H1 (cell line): ENCODE results near the gene DCLK1. TPM values are rescaled to one million over a fixed set of nuclear protein-coding genes. Genes with fewer than 3 reads are reported as not detected.

ENCODE experiments used
- CTCF ChIA-PET: fragments of 300-600 bp; sonication (Branson Sonifier 250); formaldehyde crosslinking; loops from one replicate; lab custom pipeline; 2021; ENCODE audit not compliant: partially characterized antibody; lab: Charles Lee
- POLR2A ChIA-PET: fragments of 300-600 bp; sonication (Branson Sonifier 250); formaldehyde crosslinking; loops from one replicate; lab custom pipeline; 2021; ENCODE audit warnings: inconsistent platforms; ENCODE audit not compliant: partially characterized antibody; lab: Charles Lee
- DNase-seq, 2 experiments: peaks; one replicate each; pipeline versions ENCODE4 v3.0.0 to v3.0.0-alpha.2; 2010 to 2022; ENCODE audit warnings: low spot score in 2 of 2, low read depth in 1 of 2, mixed read lengths in 1 of 2
- FAIRE-seq: peaks from 2 replicates; lab custom pipeline; 2011; peaks lifted over from hg19 to GRCh38; lab: Jason Lieb, UNC
- H2AFZ ChIP-seq: 2 replicates; pipeline ENCODE4 v1.8.1; 2012; ENCODE audit warnings: low read length, inconsistent platforms
- H2AK5ac ChIP-seq: 2 replicates; pipeline ENCODE4 v1.6.1; 2013; ENCODE audit warnings: low read depth, low read length
- H2BK120ac ChIP-seq: replicated peaks from 2 replicates; pipeline ENCODE3; 2013; ENCODE audit warnings: low read depth, low read length, inconsistent platforms
- H2BK12ac ChIP-seq: 2 replicates; pipeline ENCODE4 v1.6.1; 2013; ENCODE audit warnings: low read depth, low read length
- H2BK15ac ChIP-seq: 2 replicates; pipeline ENCODE4 v1.6.1; 2013; ENCODE audit warnings: low read length
- H2BK20ac ChIP-seq: 2 replicates; pipeline ENCODE4 v1.6.1; 2013; ENCODE audit warnings: low read length
- H2BK5ac ChIP-seq: 2 replicates; pipeline ENCODE4 v1.6.1; 2013; ENCODE audit warnings: low read depth, low read length
- H3K14ac ChIP-seq: 2 replicates; pipeline ENCODE4 v1.6.1; 2013; ENCODE audit warnings: inconsistent platforms; ENCODE audit not compliant: insufficient read length
- H3K18ac ChIP-seq: 2 replicates; pipeline ENCODE4 v1.6.1; 2013; ENCODE audit warnings: low read length; ENCODE audit errors: extremely low read depth
- H3K23ac ChIP-seq: 2 replicates; pipeline ENCODE4 v1.6.1; 2013; ENCODE audit warnings: inconsistent platforms; ENCODE audit not compliant: insufficient read length
- H3K23me2 ChIP-seq: 2 replicates; pipeline ENCODE4 v1.6.1; 2013; ENCODE audit warnings: low read depth, low read length
- H3K27ac ChIP-seq: 2 replicates; pipeline ENCODE4 v1.6.1; 2011; ENCODE audit warnings: low read depth, low read length, inconsistent platforms
- H3K27me3 ChIP-seq, 4 experiments: replicated peaks in 1 of 4; 1 replicate in 1 of 4; 2 replicates in 3 of 4; pipeline versions ENCODE4 v1.6.1 to v1.8.1; 2011 to 2013; ENCODE audit warnings: low read length in 3 of 4, mild to moderate bottlenecking in 3 of 4, inconsistent platforms in 2 of 4, mixed read lengths in 2 of 4, moderate library complexity in 1 of 4; ENCODE audit not compliant: control insufficient read depth in 3 of 4, insufficient read depth in 3 of 4; ENCODE audit errors: extremely low read depth in 1 of 4
- H3K36me3 ChIP-seq, 4 experiments: 2 replicates each; pipeline versions ENCODE4 v1.6.1 to v1.8.1; 2011 to 2013; ENCODE audit warnings: mild to moderate bottlenecking in 4 of 4, low read length in 3 of 4, moderate library complexity in 2 of 4, control low read depth in 1 of 4, inconsistent platforms in 1 of 4; ENCODE audit not compliant: insufficient read depth in 4 of 4, control insufficient read depth in 2 of 4
- H3K4ac ChIP-seq: replicated peaks from 2 replicates; pipeline ENCODE3; 2013; ENCODE audit warnings: low read length, low read depth, mixed read lengths, inconsistent platforms; ENCODE audit not compliant: insufficient read length
- H3K4me1 ChIP-seq, 4 experiments: replicated peaks in 1 of 4; 1 replicate in 1 of 4; 2 replicates in 3 of 4; pipeline versions ENCODE4 v1.6.1 to v1.8.1; 2011 to 2013; ENCODE audit warnings: low read length in 3 of 4, inconsistent platforms in 2 of 4, mixed read lengths in 1 of 4; ENCODE audit not compliant: insufficient read depth in 4 of 4, control insufficient read depth in 3 of 4
- H3K4me2 ChIP-seq, 2 experiments: 2 replicates each; pipeline versions ENCODE4 v1.6.1 to v1.8.1; 2011 to 2013; ENCODE audit warnings: low read depth in 2 of 2, low read length in 2 of 2, control low read depth in 1 of 2, inconsistent platforms in 1 of 2, mild to moderate bottlenecking in 1 of 2; ENCODE audit not compliant: insufficient read depth in 1 of 2
- H3K4me3 ChIP-seq, 4 experiments: fragments of 200-600, 300-600 bp in 1 of 4; sonication (generic), shearing (Covaris generic), sonication (Bioruptor Twin) in 1 of 4; 2 replicates each; pipeline versions ENCODE4 v1.5.1 to v1.8.1; 2011 to 2016; ENCODE audit warnings: low read length in 4 of 4, low read depth in 3 of 4, control low read depth in 2 of 4, inconsistent platforms in 2 of 4, mild to moderate bottlenecking in 2 of 4, mixed read lengths in 1 of 4, moderate library complexity in 1 of 4; ENCODE audit not compliant: insufficient read depth in 2 of 4; ENCODE audit errors: extremely low read depth in 1 of 4
- H3K56ac ChIP-seq: replicated peaks from 2 replicates; pipeline ENCODE3; 2013; ENCODE audit warnings: low read depth, mild to moderate bottlenecking, mixed read lengths, low read length, inconsistent platforms; ENCODE audit not compliant: insufficient read length
- H3K79me1 ChIP-seq: 2 replicates; pipeline ENCODE4 v1.6.1; 2013; ENCODE audit warnings: low read depth, low read length, control low read depth
- H3K79me2 ChIP-seq, 2 experiments: 2 replicates each; pipeline versions ENCODE4 v1.6.1 to v1.8.1; 2012 to 2013; ENCODE audit warnings: low read length in 2 of 2, mild to moderate bottlenecking in 2 of 2, inconsistent platforms in 1 of 2; ENCODE audit not compliant: insufficient read depth in 2 of 2, control insufficient read depth in 1 of 2
- H3K9ac ChIP-seq, 4 experiments: replicated peaks in 1 of 4; 1 replicate in 1 of 4; 2 replicates in 3 of 4; pipeline versions ENCODE4 v1.6.1 to v1.8.1; 2011 to 2013; ENCODE audit warnings: low read depth in 3 of 4, low read length in 3 of 4, control low read depth in 2 of 4, mild to moderate bottlenecking in 2 of 4, moderate library complexity in 2 of 4, inconsistent platforms in 1 of 4; ENCODE audit errors: extremely low read depth in 1 of 4
- H3K9me3 ChIP-seq, 2 experiments: 2 replicates each; pipeline versions ENCODE4 v1.6.1 to v1.8.1; 2012 to 2013; ENCODE audit warnings: mild to moderate bottlenecking in 2 of 2, moderate library complexity in 2 of 2, control low read depth in 1 of 2, inconsistent platforms in 1 of 2, low read depth in 1 of 2, low read length in 1 of 2, mixed read lengths in 1 of 2; ENCODE audit not compliant: insufficient read depth in 2 of 2
- H4K20me1 ChIP-seq, 2 experiments: replicated peaks in 1 of 2; 2 replicates each; pipeline versions ENCODE3 to v1.8.1; 2011 to 2013; ENCODE audit warnings: inconsistent platforms in 2 of 2, low read length in 2 of 2, mild to moderate bottlenecking in 1 of 2; ENCODE audit not compliant: insufficient read depth in 2 of 2, control insufficient read depth in 1 of 2
- H4K5ac ChIP-seq: 2 replicates; pipeline ENCODE4 v1.6.1; 2013; ENCODE audit warnings: low read length, low read depth, mixed read lengths, inconsistent platforms; ENCODE audit not compliant: insufficient read length
- H4K8ac ChIP-seq: 2 replicates; pipeline ENCODE4 v1.8.0; 2013; ENCODE audit warnings: mild to moderate bottlenecking, moderate library complexity, low read length, inconsistent platforms; ENCODE audit not compliant: insufficient read depth; ENCODE audit errors: extremely low read depth
- H4K91ac ChIP-seq: replicated peaks from 2 replicates; pipeline ENCODE3; 2013; ENCODE audit warnings: low read length, mixed read lengths, inconsistent platforms; ENCODE audit not compliant: insufficient read length
- RFX5 ChIP-seq: IDR thresholded peaks from 2 replicates; pipeline ENCODE4 v1.6.1; 2011; ENCODE audit warnings: low read depth, low read length, improper control_type of control experiment, borderline replicate concordance
- whole genome bisulfite sequencing, 2 experiments: shearing (Covaris generic) in 1 of 2; methylation state at CpG; one replicate each; pipeline versions ENCODE4 v1.1.6 to v1.1.7; 2013 to 2015; ENCODE audit warnings: low lambda C conversion rate in 2 of 2, mixed read lengths in 2 of 2, inconsistent platforms in 1 of 2, low coverage in 1 of 2, missing lambda C conversion rate in 1 of 2; ENCODE audit not compliant: insufficient replicate concordance in 2 of 2, insufficient coverage in 1 of 2, insufficient read length in 1 of 2; ENCODE audit errors: extremely low coverage in 1 of 2, missing lambda C conversion rate in 1 of 2; 5-methylcytosine and 5-hydroxymethylcytosine counted together
- polyA plus RNA-seq, 7 experiments: library from polyadenylated mRNA; depleted of rRNA in 3 of 7; stranded (reverse) in 5 of 7; unstranded in 2 of 7; fragments of >200 nt in 5 of 7; fragments of 200-250 nt in 2 of 7; gene quantifications; 1 replicate in 5 of 7; 2 replicates in 1 of 7; 4 replicates in 1 of 7; pipeline versions ENCODE4 v1.2.1 to v1.2.3, GENCODE V29; 2011 to 2013; ENCODE audit warnings: missing spikeins in 2 of 7, mixed read lengths in 2 of 7
- total RNA-seq: library from RNA; stranded (reverse); fragmentation: NEBNext Ultra II Directional; extraction: Animal tissue kit (Norgen Biotek cat#: 25700); gene quantifications from 2 replicates; pipeline ENCODE4 v1.2.1, GENCODE V29; 2021

The DCLK1 gene
- total and polyA plus RNA-seq, 2 of the 8 experiments (the other 6 are each of a cell fraction or from before 2014, with no cell fraction given), result 22.8 to 41.0 TPM

GRCh38 chr13:36051082-36051481, 80.1 kb downstream of the DCLK1 start:
- H2BK12ac ChIP-seq, result no peak overlapping the region
- TF ChIP-seq RFX5, result no peak
- H3K27me3 ChIP-seq, result no peaks in the 10 kb centered on the region
- H2AK5ac ChIP-seq, result no peak overlapping the region
- no peaks in the 10 kb centered on the region for H4K20me1 ChIP-seq
- H3K9me3 ChIP-seq, result peaks cover 0 to 3% of the 10 kb centered on the region in 2 experiments; a peak in 1 of 4 replicates
- H4K5ac ChIP-seq, result no peak overlapping the region
- no peak overlapping the region for H3K9ac ChIP-seq
- FAIRE-seq (no peak), DNase-seq (no peak)
- no peak overlapping the region for H3K4me3 ChIP-seq
- no peak overlapping the region for H3K23ac ChIP-seq
- no peak overlapping the region for H2AFZ ChIP-seq
- 92% methylated on average over 1 of the region's 1 CpG; no CpG with 5 or more reads in 1 of the 2 experiments for WGBS, 2 experiments
- H3K18ac ChIP-seq, result no peak overlapping the region
- no peak overlapping the region for H2BK15ac ChIP-seq
- H3K4ac ChIP-seq, result no peak overlapping the region
- no peak overlapping the region for H3K4me2 ChIP-seq
- H3K79me1 ChIP-seq, result no peaks in the 10 kb centered on the region
- CTCF ChIA-PET, result interaction anchor here (0.7 to 1.9 kb wide), 2 partner anchors 126 to 224 kb away, joined by 3 to 5 read pairs; no protein-coding TSS in a partner anchor
- no peak overlapping the region for H2BK5ac ChIP-seq
- H2BK120ac ChIP-seq, result no peak overlapping the region
- no peak overlapping the region for H4K91ac ChIP-seq
- no peak overlapping the region for H3K14ac ChIP-seq
- H3K23me2 ChIP-seq, result no peaks in the 10 kb centered on the region
- H3K27ac ChIP-seq, result no peak overlapping the region
- H4K8ac ChIP-seq, result no peak overlapping the region
- H3K4me1 ChIP-seq, result peaks cover 0 to 4% (median 2%) of the 10 kb centered on the region in 4 experiments; a peak in 1 of 7 replicates
- no peaks in the 10 kb centered on the region for H3K36me3 ChIP-seq
- POLR2A ChIA-PET, result no interaction called here
- H2BK20ac ChIP-seq, result no peak overlapping the region
- H3K79me2 ChIP-seq, result no peaks in the 10 kb centered on the region
- H3K56ac ChIP-seq, result no peak overlapping the region
